CD4-positive, alpha-beta T cell (primary cell): ENCODE measurements around the gene HNRNPL. TPM values are rescaled to one million over a fixed set of nuclear protein-coding genes. Genes with fewer than 3 reads are reported as not detected.

Experiments used
- ATAC-seq: fragments of 200-7000 bp; cut with Tn5 transposase; one replicate; pipeline ENCODE4 v1.10.0; 2022; ENCODE audit warnings: mild to moderate bottlenecking; ENCODE audit not compliant: poor library complexity
- CTCF ChIA-PET: fragments of 350-600 bp; sonication (Branson Sonifier 250); formaldehyde crosslinking; loops from one replicate; lab custom pipeline; 2021; ENCODE audit warnings: antibody characterized with exemption, inconsistent platforms; lab: Charles Lee
- POLR2A ChIA-PET: fragments of 350-600 bp; sonication (Branson Sonifier 250); formaldehyde crosslinking; loops from one replicate; lab custom pipeline; 2021; ENCODE audit warnings: antibody characterized with exemption, inconsistent platforms; lab: Charles Lee
- DNase-seq, 14 experiments: peaks; one replicate each; pipeline ENCODE4 v3.0.0-alpha.2; 2013 to 2020; ENCODE audit warnings: mixed read lengths in 2 of 14
- H3K27ac ChIP-seq, 2 donors: one replicate each; pipeline versions ENCODE4 v1.5.1 to v1.7.0; 2013; ENCODE audit warnings: low read length in 2 of 2, low read depth in 1 of 2, mild to moderate bottlenecking in 1 of 2
- H3K27me3 ChIP-seq, 2 experiments: 1 replicate in 1 of 2; 2 replicates in 1 of 2; pipeline versions ENCODE4 v1.6.1 to v1.7.0; 2013; ENCODE audit warnings: low read length in 2 of 2, control low read depth in 1 of 2, mild to moderate bottlenecking in 1 of 2, moderate library complexity in 1 of 2; ENCODE audit not compliant: insufficient read depth in 2 of 2, control insufficient read depth in 1 of 2
- H3K36me3 ChIP-seq: one replicate; pipeline ENCODE4 v1.6.1; 2013; ENCODE audit warnings: low read length, control low read depth; ENCODE audit not compliant: insufficient read depth
- H3K4me1 ChIP-seq: one replicate; pipeline ENCODE4 v1.6.1; 2013; ENCODE audit warnings: low read length, control low read depth; ENCODE audit not compliant: insufficient read depth
- H3K4me3 ChIP-seq: one replicate; pipeline ENCODE4 v1.5.1; 2013; ENCODE audit warnings: mild to moderate bottlenecking, low read length, moderate library complexity
- H3K9me3 ChIP-seq, 2 experiments: 1 replicate in 1 of 2; 2 replicates in 1 of 2; pipeline versions ENCODE4 v1.6.1 to v1.7.0; 2013; ENCODE audit warnings: low read length in 2 of 2, mild to moderate bottlenecking in 2 of 2, control low read depth in 1 of 2, moderate library complexity in 1 of 2; ENCODE audit not compliant: control insufficient read depth in 1 of 2, insufficient read depth in 1 of 2
- H3K27ac Mint-ChIP-seq: one replicate; pipeline ENCODE4 v1.8.0; 2020; ENCODE audit warnings: mixed read lengths
- H3K27me3 Mint-ChIP-seq: one replicate; pipeline ENCODE4 v1.8.0; 2021; ENCODE audit warnings: mixed read lengths
- H3K36me3 Mint-ChIP-seq: one replicate; pipeline ENCODE4 v1.8.0; 2021; ENCODE audit warnings: low read depth, mixed read lengths
- H3K4me1 Mint-ChIP-seq: one replicate; pipeline ENCODE4 v1.8.0; 2021; ENCODE audit warnings: low read depth, mixed read lengths
- H3K4me3 Mint-ChIP-seq: one replicate; pipeline ENCODE4 v1.8.0; 2020; ENCODE audit warnings: mild to moderate bottlenecking, mixed read lengths
- H3K9me3 Mint-ChIP-seq: one replicate; pipeline ENCODE4 v1.8.0; 2020; ENCODE audit warnings: mixed read lengths
- CTCF ChIP-seq: fragments of 200-600 bp; IDR thresholded peaks from one replicate; pipeline ENCODE4 v1.8.0; 2022; ENCODE audit warnings: antibody characterized with exemption, mild to moderate bottlenecking
- intact Hi-C, 2 experiments: fragments of 100-400 bp; cut with DNase I in 1 of 2; cut with micrococcal nuclease in 1 of 2; formaldehyde crosslinking; loops; one replicate each; pipeline versions ENCODE4 v1.15.1 to v1.9.0; 2023 to 2025; cut with DNase I, micrococcal nuclease
- total RNA-seq, 174 experiments: library from RNA in 2 of 174; stranded (reverse) in 2 of 174; gene quantifications; one replicate each; pipeline ENCODE4 v1.2.3 and lab custom pipeline; 2021 to 2026

Gene HNRNPL
- total RNA-seq, 2 experiments from 2014 or later: 535 to 565 TPM

DNA sequence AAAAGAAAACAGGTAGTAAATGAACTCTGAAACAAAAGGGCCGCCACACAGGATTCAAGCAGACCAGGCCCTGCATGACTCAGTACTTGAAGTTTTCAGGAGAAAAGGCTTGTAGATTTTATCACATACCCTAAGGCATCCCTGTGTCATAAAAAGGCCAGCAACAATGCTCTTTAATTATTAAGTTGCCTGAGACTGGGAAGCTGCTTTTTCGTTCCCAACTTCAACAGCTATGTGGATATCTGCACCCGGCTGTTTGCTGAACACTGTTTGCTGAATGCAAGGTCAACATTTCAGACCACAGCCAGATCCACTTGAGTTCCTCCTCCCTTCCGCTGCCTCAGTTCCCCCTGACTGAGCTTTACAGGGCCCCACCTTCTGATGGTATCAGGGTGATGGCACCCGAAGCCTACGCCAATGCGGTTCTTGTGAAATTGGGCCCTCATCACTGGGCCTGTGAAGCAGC is 12.1 kb downstream of the HNRNPL start:
- Mint-ChIP-seq H3K4me1 (peaks cover 28% of the 10 kb centered on the region), H3K9me3 (no peaks in the 10 kb centered on the region), H3K36me3 (peaks cover 74% of the 10 kb centered on the region), H3K27ac (peak overlapping the region; percentile 20), H3K27me3 (peaks cover 5% of the 10 kb centered on the region), H3K4me3 (no peak overlapping the region)
- no peak overlapping the region for H3K4me3 ChIP-seq
- DNase-seq (no peak), ATAC-seq (no peak)
- no peaks in the 10 kb centered on the region for H3K9me3 ChIP-seq
- peak overlapping the region in 1 of 2 donors; percentile 11 for H3K27ac ChIP-seq
- peaks cover 73% of the 10 kb centered on the region for H3K36me3 ChIP-seq
- CTCF ChIA-PET: no interaction called here
- H3K4me1 ChIP-seq: peaks cover 32% of the 10 kb centered on the region
- POLR2A ChIA-PET: interaction anchor here (0.8 to 3.4 kb wide), 2 partner anchors 12 to 63 kb away, joined by 3 to 14 read pairs; no protein-coding TSS in a partner anchor
- no peak for TF ChIP-seq CTCF
- intact Hi-C loops: no loop called here
- no peaks in the 10 kb centered on the region for H3K27me3 ChIP-seq

- no peaks in the 10 kb centered on the region for H3K9me3 Mint-ChIP-seq
- CTCF ChIA-PET: no interaction called here
- H3K27ac ChIP-seq: peak overlapping the region in 1 of 2 donors; percentile 11
- no peaks in the 10 kb centered on the region for H3K9me3 ChIP-seq
- DNase-seq (no peak), ATAC-seq (no peak)
- H3K36me3 Mint-ChIP-seq: peaks cover 70% of the 10 kb centered on the region
- POLR2A ChIA-PET: interaction anchor here (0.8 to 3.4 kb wide), 2 partner anchors 12 to 63 kb away, joined by 3 to 14 read pairs; no protein-coding TSS in a partner anchor
- H3K27me3 Mint-ChIP-seq: no peaks in the 10 kb centered on the region
- peaks cover 67% of the 10 kb centered on the region for H3K36me3 ChIP-seq
- no peak for TF ChIP-seq CTCF
- intact Hi-C loops: no loop called here
- no peak overlapping the region for H3K4me3 ChIP-seq
- no peaks in the 10 kb centered on the region for H3K27me3 ChIP-seq
- peak overlapping the region; percentile 20 for H3K27ac Mint-ChIP-seq
- peaks cover 26% of the 10 kb centered on the region for H3K4me1 Mint-ChIP-seq
- H3K4me3 Mint-ChIP-seq: peak overlapping the region; percentile 11
- H3K4me1 ChIP-seq: peaks cover 31% of the 10 kb centered on the region
Measured at GRCh38 chr19:38836983-38837626, 12.7 kb downstream of the HNRNPL start.

DNA sequence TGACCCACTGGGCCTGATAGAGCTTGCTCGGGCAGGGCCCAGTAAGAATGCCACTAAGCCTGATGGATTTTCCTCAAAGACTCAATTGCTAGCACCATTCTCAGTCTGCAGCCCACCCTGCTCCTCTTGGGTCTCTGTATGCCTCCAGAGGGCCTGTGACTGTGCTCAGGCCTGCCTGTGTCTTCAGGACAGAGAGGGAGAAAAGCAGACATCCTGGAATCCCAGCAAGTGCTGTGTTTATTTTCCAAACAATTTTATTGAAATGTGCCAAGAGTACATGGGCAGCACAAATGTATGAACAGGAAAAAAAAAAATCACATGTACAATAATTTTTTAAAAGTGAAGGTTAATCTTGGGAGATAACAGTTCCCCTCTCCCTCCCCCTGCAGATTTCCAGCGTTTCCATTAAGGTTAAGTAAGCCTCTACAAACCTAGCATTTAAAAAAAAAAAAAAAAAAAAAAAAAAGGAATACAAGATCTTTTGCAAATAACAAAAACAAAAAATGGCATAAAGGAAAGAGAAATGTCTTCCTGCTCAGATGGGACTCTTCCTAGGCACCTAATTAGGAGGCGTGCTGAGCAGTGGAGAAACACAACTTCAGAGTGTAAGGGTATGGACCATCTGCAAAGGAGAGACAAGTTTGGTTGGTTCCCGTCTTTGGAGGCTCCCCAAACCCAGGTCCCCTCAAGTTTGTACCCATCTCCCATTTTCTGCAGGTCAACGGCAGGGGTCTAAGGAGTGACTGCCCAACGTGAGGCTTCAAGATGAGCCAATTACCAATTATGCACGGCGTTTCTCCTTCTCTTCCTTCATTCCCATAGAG is 13.4 kb downstream of the HNRNPL start:
- ChIA-PET POLR2A (interaction anchor here (0.7 to 2.2 kb wide), 4 partner anchors 10 to 723 kb away, joined by 3 to 11 read pairs (median 3); partner anchors contain the start of genes EIF3K and HNRNPL), CTCF (interaction anchor here (1.6 kb wide), 1 partner anchor 33 kb away, joined by 4 read pairs; no protein-coding TSS in a partner anchor)
- H3K27ac ChIP-seq: no peak overlapping the region
- peaks cover 26% of the 10 kb centered on the region for H3K4me1 Mint-ChIP-seq
- DNase-seq (no peak), ATAC-seq (no peak)
- peaks cover 60% of the 10 kb centered on the region for H3K36me3 ChIP-seq
- no peaks in the 10 kb centered on the region for H3K9me3 Mint-ChIP-seq
- no peaks in the 10 kb centered on the region for H3K9me3 ChIP-seq
- no peaks in the 10 kb centered on the region for H3K27me3 ChIP-seq
- H3K36me3 Mint-ChIP-seq: peaks cover 70% of the 10 kb centered on the region
- H3K4me1 ChIP-seq: peaks cover 27% of the 10 kb centered on the region
- H3K27me3 Mint-ChIP-seq: no peaks in the 10 kb centered on the region
- intact Hi-C loops: no loop called here
- no peak overlapping the region for H3K4me3 ChIP-seq
- no peak for TF ChIP-seq CTCF
- H3K27ac Mint-ChIP-seq: peak overlapping the region; percentile 20
- no peak overlapping the region for H3K4me3 Mint-ChIP-seq
